H1 (cell line): ENCODE data around the gene SLC43A1. TPM values are rescaled to one million over a fixed set of nuclear protein-coding genes. Genes with fewer than 3 reads are reported as not detected.
A peak's percentile ranks its signal among the peaks of the same experiment; 100 is the strongest.

ENCODE experiments used
- CTCF ChIA-PET: fragments of 300-600 bp; sonication (Branson Sonifier 250); formaldehyde crosslinking; loops from one replicate; lab custom pipeline; 2021; ENCODE audit not compliant: partially characterized antibody; lab: Charles Lee
- POLR2A ChIA-PET: fragments of 300-600 bp; sonication (Branson Sonifier 250); formaldehyde crosslinking; loops from one replicate; lab custom pipeline; 2021; ENCODE audit warnings: inconsistent platforms; ENCODE audit not compliant: partially characterized antibody; lab: Charles Lee
- DNase-seq, 2 experiments: peaks; one replicate each; pipeline versions ENCODE4 v3.0.0 to v3.0.0-alpha.2; 2010 to 2022; ENCODE audit warnings: low spot score in 2 of 2, low read depth in 1 of 2, mixed read lengths in 1 of 2
- FAIRE-seq: peaks from 2 replicates; lab custom pipeline; 2011; peaks lifted over from hg19 to GRCh38; lab: Jason Lieb, UNC
- H2AFZ ChIP-seq: 2 replicates; pipeline ENCODE4 v1.8.1; 2012; ENCODE audit warnings: low read length, inconsistent platforms
- H2AK5ac ChIP-seq: 2 replicates; pipeline ENCODE4 v1.6.1; 2013; ENCODE audit warnings: low read depth, low read length
- H2BK120ac ChIP-seq: replicated peaks from 2 replicates; pipeline ENCODE3; 2013; ENCODE audit warnings: low read depth, low read length, inconsistent platforms
- H2BK12ac ChIP-seq: 2 replicates; pipeline ENCODE4 v1.6.1; 2013; ENCODE audit warnings: low read depth, low read length
- H2BK15ac ChIP-seq: 2 replicates; pipeline ENCODE4 v1.6.1; 2013; ENCODE audit warnings: low read length
- H2BK20ac ChIP-seq: 2 replicates; pipeline ENCODE4 v1.6.1; 2013; ENCODE audit warnings: low read length
- H2BK5ac ChIP-seq: 2 replicates; pipeline ENCODE4 v1.6.1; 2013; ENCODE audit warnings: low read depth, low read length
- H3K14ac ChIP-seq: 2 replicates; pipeline ENCODE4 v1.6.1; 2013; ENCODE audit warnings: inconsistent platforms; ENCODE audit not compliant: insufficient read length
- H3K18ac ChIP-seq: 2 replicates; pipeline ENCODE4 v1.6.1; 2013; ENCODE audit warnings: low read length; ENCODE audit errors: extremely low read depth
- H3K23ac ChIP-seq: 2 replicates; pipeline ENCODE4 v1.6.1; 2013; ENCODE audit warnings: inconsistent platforms; ENCODE audit not compliant: insufficient read length
- H3K23me2 ChIP-seq: 2 replicates; pipeline ENCODE4 v1.6.1; 2013; ENCODE audit warnings: low read depth, low read length
- H3K27ac ChIP-seq: 2 replicates; pipeline ENCODE4 v1.6.1; 2011; ENCODE audit warnings: low read depth, low read length, inconsistent platforms
- H3K27me3 ChIP-seq, 4 experiments: replicated peaks in 1 of 4; 1 replicate in 1 of 4; 2 replicates in 3 of 4; pipeline versions ENCODE4 v1.6.1 to v1.8.1; 2011 to 2013; ENCODE audit warnings: low read length in 3 of 4, mild to moderate bottlenecking in 3 of 4, inconsistent platforms in 2 of 4, mixed read lengths in 2 of 4, moderate library complexity in 1 of 4; ENCODE audit not compliant: control insufficient read depth in 3 of 4, insufficient read depth in 3 of 4; ENCODE audit errors: extremely low read depth in 1 of 4
- H3K36me3 ChIP-seq, 4 experiments: 2 replicates each; pipeline versions ENCODE4 v1.6.1 to v1.8.1; 2011 to 2013; ENCODE audit warnings: mild to moderate bottlenecking in 4 of 4, low read length in 3 of 4, moderate library complexity in 2 of 4, control low read depth in 1 of 4, inconsistent platforms in 1 of 4; ENCODE audit not compliant: insufficient read depth in 4 of 4, control insufficient read depth in 2 of 4
- H3K4ac ChIP-seq: replicated peaks from 2 replicates; pipeline ENCODE3; 2013; ENCODE audit warnings: low read length, low read depth, mixed read lengths, inconsistent platforms; ENCODE audit not compliant: insufficient read length
- H3K4me1 ChIP-seq, 4 experiments: replicated peaks in 1 of 4; 1 replicate in 1 of 4; 2 replicates in 3 of 4; pipeline versions ENCODE4 v1.6.1 to v1.8.1; 2011 to 2013; ENCODE audit warnings: low read length in 3 of 4, inconsistent platforms in 2 of 4, mixed read lengths in 1 of 4; ENCODE audit not compliant: insufficient read depth in 4 of 4, control insufficient read depth in 3 of 4
- H3K4me2 ChIP-seq, 2 experiments: 2 replicates each; pipeline versions ENCODE4 v1.6.1 to v1.8.1; 2011 to 2013; ENCODE audit warnings: low read depth in 2 of 2, low read length in 2 of 2, control low read depth in 1 of 2, inconsistent platforms in 1 of 2, mild to moderate bottlenecking in 1 of 2; ENCODE audit not compliant: insufficient read depth in 1 of 2
- H3K4me3 ChIP-seq, 4 experiments: fragments of 200-600, 300-600 bp in 1 of 4; sonication (generic), shearing (Covaris generic), sonication (Bioruptor Twin) in 1 of 4; 2 replicates each; pipeline versions ENCODE4 v1.5.1 to v1.8.1; 2011 to 2016; ENCODE audit warnings: low read length in 4 of 4, low read depth in 3 of 4, control low read depth in 2 of 4, inconsistent platforms in 2 of 4, mild to moderate bottlenecking in 2 of 4, mixed read lengths in 1 of 4, moderate library complexity in 1 of 4; ENCODE audit not compliant: insufficient read depth in 2 of 4; ENCODE audit errors: extremely low read depth in 1 of 4
- H3K56ac ChIP-seq: replicated peaks from 2 replicates; pipeline ENCODE3; 2013; ENCODE audit warnings: low read depth, mild to moderate bottlenecking, mixed read lengths, low read length, inconsistent platforms; ENCODE audit not compliant: insufficient read length
- H3K79me1 ChIP-seq: 2 replicates; pipeline ENCODE4 v1.6.1; 2013; ENCODE audit warnings: low read depth, low read length, control low read depth
- H3K79me2 ChIP-seq, 2 experiments: 2 replicates each; pipeline versions ENCODE4 v1.6.1 to v1.8.1; 2012 to 2013; ENCODE audit warnings: low read length in 2 of 2, mild to moderate bottlenecking in 2 of 2, inconsistent platforms in 1 of 2; ENCODE audit not compliant: insufficient read depth in 2 of 2, control insufficient read depth in 1 of 2
- H3K9ac ChIP-seq, 4 experiments: replicated peaks in 1 of 4; 1 replicate in 1 of 4; 2 replicates in 3 of 4; pipeline versions ENCODE4 v1.6.1 to v1.8.1; 2011 to 2013; ENCODE audit warnings: low read depth in 3 of 4, low read length in 3 of 4, control low read depth in 2 of 4, mild to moderate bottlenecking in 2 of 4, moderate library complexity in 2 of 4, inconsistent platforms in 1 of 4; ENCODE audit errors: extremely low read depth in 1 of 4
- H3K9me3 ChIP-seq, 2 experiments: 2 replicates each; pipeline versions ENCODE4 v1.6.1 to v1.8.1; 2012 to 2013; ENCODE audit warnings: mild to moderate bottlenecking in 2 of 2, moderate library complexity in 2 of 2, control low read depth in 1 of 2, inconsistent platforms in 1 of 2, low read depth in 1 of 2, low read length in 1 of 2, mixed read lengths in 1 of 2; ENCODE audit not compliant: insufficient read depth in 2 of 2
- H4K20me1 ChIP-seq, 2 experiments: replicated peaks in 1 of 2; 2 replicates each; pipeline versions ENCODE3 to v1.8.1; 2011 to 2013; ENCODE audit warnings: inconsistent platforms in 2 of 2, low read length in 2 of 2, mild to moderate bottlenecking in 1 of 2; ENCODE audit not compliant: insufficient read depth in 2 of 2, control insufficient read depth in 1 of 2
- H4K5ac ChIP-seq: 2 replicates; pipeline ENCODE4 v1.6.1; 2013; ENCODE audit warnings: low read length, low read depth, mixed read lengths, inconsistent platforms; ENCODE audit not compliant: insufficient read length
- H4K8ac ChIP-seq: 2 replicates; pipeline ENCODE4 v1.8.0; 2013; ENCODE audit warnings: mild to moderate bottlenecking, moderate library complexity, low read length, inconsistent platforms; ENCODE audit not compliant: insufficient read depth; ENCODE audit errors: extremely low read depth
- H4K91ac ChIP-seq: replicated peaks from 2 replicates; pipeline ENCODE3; 2013; ENCODE audit warnings: low read length, mixed read lengths, inconsistent platforms; ENCODE audit not compliant: insufficient read length
- BCL11A ChIP-seq, 2 experiments: IDR thresholded peaks; one replicate each; pipeline ENCODE4 v1.6.1; 2011; ENCODE audit warnings: low read depth in 2 of 2, low read length in 2 of 2, mild to moderate bottlenecking in 2 of 2
- EZH2 ChIP-seq: fragments of 200-600 bp; sonication (generic); IDR thresholded peaks from 2 replicates; pipeline ENCODE4 v1.7.1; 2012; ENCODE audit warnings: low read depth, mild to moderate bottlenecking, moderate library complexity, low read length, inconsistent platforms; ENCODE audit not compliant: severe bottlenecking
- NANOG ChIP-seq: IDR thresholded peaks from 2 replicates; pipeline ENCODE4 v1.6.1; 2011; ENCODE audit warnings: low read length, low read depth, mild to moderate bottlenecking, inconsistent platforms; ENCODE audit not compliant: insufficient read depth, poor library complexity, severe bottlenecking
- POLR2AphosphoS5 ChIP-seq: IDR thresholded peaks from 2 replicates; pipeline ENCODE4 v1.6.1; 2011; ENCODE audit warnings: low read depth, low read length
- SIX5 ChIP-seq: IDR thresholded peaks from 2 replicates; pipeline ENCODE4 v1.6.1; 2011; ENCODE audit warnings: mild to moderate bottlenecking, low read depth, low read length
- SP2 ChIP-seq: IDR thresholded peaks from 2 replicates; pipeline ENCODE4 v1.6.1; 2012; ENCODE audit warnings: mild to moderate bottlenecking, low read length, inconsistent platforms
- WGBS, 2 experiments: shearing (Covaris generic) in 1 of 2; methylation state at CpG; one replicate each; pipeline versions ENCODE4 v1.1.6 to v1.1.7; 2013 to 2015; ENCODE audit warnings: low lambda C conversion rate in 2 of 2, mixed read lengths in 2 of 2, inconsistent platforms in 1 of 2, low coverage in 1 of 2, missing lambda C conversion rate in 1 of 2; ENCODE audit not compliant: insufficient replicate concordance in 2 of 2, insufficient coverage in 1 of 2, insufficient read length in 1 of 2; ENCODE audit errors: extremely low coverage in 1 of 2, missing lambda C conversion rate in 1 of 2; 5-methylcytosine and 5-hydroxymethylcytosine counted together
- polyA plus RNA-seq, 7 experiments: library from polyadenylated mRNA; depleted of rRNA in 3 of 7; stranded (reverse) in 5 of 7; unstranded in 2 of 7; fragments of >200 nt in 5 of 7; fragments of 200-250 nt in 2 of 7; gene quantifications; 1 replicate in 5 of 7; 2 replicates in 1 of 7; 4 replicates in 1 of 7; pipeline versions ENCODE4 v1.2.1 to v1.2.3, GENCODE V29; 2011 to 2013; ENCODE audit warnings: missing spikeins in 2 of 7, mixed read lengths in 2 of 7
- total RNA-seq: library from RNA; stranded (reverse); fragmentation: NEBNext Ultra II Directional; extraction: Animal tissue kit (Norgen Biotek cat#: 25700); gene quantifications from 2 replicates; pipeline ENCODE4 v1.2.1, GENCODE V29; 2021
- TF ChIP-seq, protein P1 (sequence below), 3 experiments: IDR thresholded peaks; 1 replicate in 2 of 3; 2 replicates in 1 of 3; pipeline versions ENCODE4 v1.5.1 to v1.6.1; 2011; ENCODE audit warnings: low read length in 3 of 3, mild to moderate bottlenecking in 3 of 3, inconsistent platforms in 2 of 3, low read depth in 1 of 3, moderate library complexity in 1 of 3; ENCODE audit not compliant: insufficient read depth in 1 of 3; ENCODE audit errors: control extremely low read depth in 1 of 3

Gene SLC43A1
- total and polyA plus RNA-seq, 2 of the 8 experiments (the other 6 are each of a cell fraction or from before 2014, with no cell fraction given), result 34.5 to 58.0 TPM

DNA sequence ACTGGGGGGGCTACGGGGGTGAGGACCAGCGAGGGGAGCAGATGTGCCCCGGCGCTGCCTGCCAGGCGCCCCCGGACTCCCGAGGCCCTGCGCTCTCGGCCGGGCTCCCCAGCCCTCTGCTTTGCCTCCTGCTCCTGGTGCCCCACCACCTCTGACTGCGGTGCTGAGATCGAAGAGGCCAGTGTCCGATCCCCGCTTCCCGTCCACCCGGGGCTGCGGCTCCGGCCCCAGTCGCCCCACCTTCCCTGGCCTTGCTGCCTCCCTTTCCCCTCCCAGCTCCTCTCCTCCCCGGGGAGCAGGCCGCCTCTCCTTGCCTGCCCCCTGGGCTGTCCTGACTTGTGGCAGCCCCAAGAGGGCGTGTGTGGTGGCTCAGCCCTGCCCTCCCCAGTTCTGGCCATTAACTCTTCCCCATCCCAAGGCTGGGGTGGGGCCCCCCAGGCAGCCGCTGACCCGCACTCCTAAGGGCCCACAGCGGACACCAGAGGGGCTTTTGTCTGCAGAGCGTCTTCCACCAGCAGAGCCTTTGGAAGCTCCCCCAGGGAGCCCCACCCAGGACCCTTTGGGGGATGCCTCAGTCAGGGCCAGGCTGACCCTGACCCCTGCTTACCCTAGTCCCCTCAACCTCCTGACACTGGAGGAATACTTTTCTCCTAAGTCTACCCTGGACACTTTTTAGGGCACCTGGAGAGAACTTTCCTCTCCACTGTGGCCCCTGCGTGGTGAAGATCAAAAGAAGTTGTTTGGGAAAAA lies 38.6 kb downstream of the SLC43A1 start:
- H4K8ac ChIP-seq, result peak overlapping the region; percentile 88; the same call in 1 of the 2 replicates
- H3K9ac ChIP-seq, result peak overlapping the region in 2 of 4 experiments; percentile 50 to 82; a peak in 3 of 7 replicates
- no peak overlapping the region for H3K27ac ChIP-seq
- H4K5ac ChIP-seq, result no peak overlapping the region
- no peak overlapping the region; the same call in 1 of the 2 replicates for H3K18ac ChIP-seq
- peaks cover 0 to 40% (median 28%) of the 10 kb centered on the region in 4 experiments; a peak in 6 of 7 replicates for H3K27me3 ChIP-seq
- peaks cover 6 to 33% (median 17%) of the 10 kb centered on the region in 4 experiments for H3K4me1 ChIP-seq
- H3K23me2 ChIP-seq, result peaks cover 13% of the 10 kb centered on the region; the same call in 1 of the 2 replicates
- no peak overlapping the region for H2BK15ac ChIP-seq
- no peak overlapping the region for H3K14ac ChIP-seq
- H4K91ac ChIP-seq, result no peak overlapping the region
- no peak overlapping the region for H3K4ac ChIP-seq
- CTCF ChIA-PET, result interaction anchor here (0.6 to 33.7 kb wide), 22 partner anchors 10 to 461 kb away, joined by 3 to 1146 read pairs (median 4); partner anchors contain the start of genes RTN4RL2, SLC43A1, SMTNL1 and TIMM10
- 0 out of 8 replicates have a peak, but pooled peaks cover 0 to 2% (median 0%) of the 10 kb centered on the region in 4 experiments for H3K36me3 ChIP-seq
- H2BK120ac ChIP-seq, result no peak overlapping the region
- H3K23ac ChIP-seq, result no peak overlapping the region
- H2BK12ac ChIP-seq, result 0 out of 2 replicates have a peak overlapping the region, but pooled peaks have one; percentile 55
- H4K20me1 ChIP-seq, result peaks cover 1 to 7% of the 10 kb centered on the region in 2 experiments
- no peak overlapping the region for H2BK20ac ChIP-seq
- DNase-seq (peak in 1 of 2 experiments; percentile 68), FAIRE-seq (no peak)
- POLR2A ChIA-PET, result interaction anchor here (0.7 to 11.2 kb wide), 11 partner anchors 8 to 167 kb away, joined by 3 to 141 read pairs (median 6); partner anchors contain the start of gene RTN4RL2
- no peaks in the 10 kb centered on the region for H3K9me3 ChIP-seq
- 11% methylated on average over 14 of the region's 27 CpGs; no CpG with 5 or more reads in 1 of the 2 experiments for WGBS, 2 experiments
- H2AFZ ChIP-seq, result no peak overlapping the region
- no peaks in the 10 kb centered on the region for H3K79me1 ChIP-seq
- H3K4me3 ChIP-seq, result peak overlapping the region; percentile 19 to 57 (median 35)
- H3K79me2 ChIP-seq, result no peaks in the 10 kb centered on the region
- no peak overlapping the region for H2AK5ac ChIP-seq
- H3K56ac ChIP-seq, result no peak overlapping the region
- no peak overlapping the region for H2BK5ac ChIP-seq
- peak overlapping the region; percentile 52 to 73 for H3K4me2 ChIP-seq
- 0 out of 2 replicates have a peak, but pooled peaks have one; percentile 4 for TF ChIP-seq SP2
- no peak for TF ChIP-seq SIX5
- no peak for TF ChIP-seq BCL11A (IDR thresholded peaks at IDR 0.05; ENCODE audit: low read depth in 2 of 2, low read length in 2 of 2)
- TF ChIP-seq NANOG, result no peak
- peak; percentile 11 for TF ChIP-seq EZH2
- TF ChIP-seq, protein P1, sequence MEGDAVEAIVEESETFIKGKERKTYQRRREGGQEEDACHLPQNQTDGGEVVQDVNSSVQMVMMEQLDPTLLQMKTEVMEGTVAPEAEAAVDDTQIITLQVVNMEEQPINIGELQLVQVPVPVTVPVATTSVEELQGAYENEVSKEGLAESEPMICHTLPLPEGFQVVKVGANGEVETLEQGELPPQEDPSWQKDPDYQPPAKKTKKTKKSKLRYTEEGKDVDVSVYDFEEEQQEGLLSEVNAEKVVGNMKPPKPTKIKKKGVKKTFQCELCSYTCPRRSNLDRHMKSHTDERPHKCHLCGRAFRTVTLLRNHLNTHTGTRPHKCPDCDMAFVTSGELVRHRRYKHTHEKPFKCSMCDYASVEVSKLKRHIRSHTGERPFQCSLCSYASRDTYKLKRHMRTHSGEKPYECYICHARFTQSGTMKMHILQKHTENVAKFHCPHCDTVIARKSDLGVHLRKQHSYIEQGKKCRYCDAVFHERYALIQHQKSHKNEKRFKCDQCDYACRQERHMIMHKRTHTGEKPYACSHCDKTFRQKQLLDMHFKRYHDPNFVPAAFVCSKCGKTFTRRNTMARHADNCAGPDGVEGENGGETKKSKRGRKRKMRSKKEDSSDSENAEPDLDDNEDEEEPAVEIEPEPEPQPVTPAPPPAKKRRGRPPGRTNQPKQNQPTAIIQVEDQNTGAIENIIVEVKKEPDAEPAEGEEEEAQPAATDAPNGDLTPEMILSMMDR (IDR thresholded peaks at IDR 0.05; ENCODE audit: control extremely low read depth in 1 of 3, insufficient read depth in 1 of 3, low read depth in 1 of 3, low read length in 3 of 3), result peak; percentile 52 to 67 (median 54); a peak in 3 of 4 replicates
- peak; percentile 66; the same call in 1 of the 2 replicates for TF ChIP-seq POLR2AphosphoS5
